ENCODE data around the gene ALOX5AP. TPM values are rescaled to one million over a fixed set of nuclear protein-coding genes. Genes with fewer than 3 reads are reported as not detected.

The ALOX5AP gene
- 0.61 and 1.6 TPM in 2 replicates for total RNA-seq (2014; rRNA removed; shearing (Covaris generic); ENCODE audit: low replicate concordance)

GRCh38 chr13:30735025-30735871 is at the start of gene ALOX5AP:
ALOX5AP (plus strand) TSS chr13:30735543; CDS start chr13:30735606, 63 bp downstream.
- in situ Hi-C loops (cut with HindIII; ENCODE audit: low pct_unique_long_range_greater_than_20kb, low sequenced_read_pairs), result no loop called here
- no peak for DNase-seq (ENCODE audit: low read depth)

GRCh38 chr13:30685987-30686386 is 49.4 kb upstream of the ALOX5AP start:
- in situ Hi-C loops (cut with HindIII; ENCODE audit: low pct_unique_long_range_greater_than_20kb, low sequenced_read_pairs), result no loop called here
- no peak for DNase-seq (ENCODE audit: low read depth)

- in situ Hi-C loops (cut with HindIII; ENCODE audit: low pct_unique_long_range_greater_than_20kb, low sequenced_read_pairs), result no loop called here
- no peak for DNase-seq (ENCODE audit: low read depth)
These were observed 47.7 kb upstream of the ALOX5AP start for GRCh38 chr13:30687601-30688000.

- in situ Hi-C loops (cut with HindIII; ENCODE audit: low pct_unique_long_range_greater_than_20kb, low sequenced_read_pairs), result no loop called here
- no peak for DNase-seq (ENCODE audit: low read depth)
These were observed 45.6 kb upstream of the ALOX5AP start for GRCh38 chr13:30689752-30690151.

- in situ Hi-C loops (cut with HindIII; ENCODE audit: low pct_unique_long_range_greater_than_20kb, low sequenced_read_pairs), result no loop called here
- no peak for DNase-seq (ENCODE audit: low read depth)
These were observed 44.8 kb upstream of the ALOX5AP start for GRCh38 chr13:30690282-30691188.

- no peak for DNase-seq (ENCODE audit: low read depth)
- in situ Hi-C loops (cut with HindIII; ENCODE audit: low pct_unique_long_range_greater_than_20kb, low sequenced_read_pairs), result no loop called here
These were observed 43.2 kb upstream of the ALOX5AP start for GRCh38 chr13:30692113-30692512.

GRCh38 chr13:30696278-30697176 is 38.8 kb upstream of the ALOX5AP start:
- in situ Hi-C loops (cut with HindIII; ENCODE audit: low pct_unique_long_range_greater_than_20kb, low sequenced_read_pairs), result no loop called here
- no peak for DNase-seq (ENCODE audit: low read depth)

- no peak for DNase-seq (ENCODE audit: low read depth)
- in situ Hi-C loops (cut with HindIII; ENCODE audit: low pct_unique_long_range_greater_than_20kb, low sequenced_read_pairs), result no loop called here
These were observed 38.0 kb upstream of the ALOX5AP start for GRCh38 chr13:30697177-30697953.

GRCh38 chr13:30697996-30698401 is 37.3 kb upstream of the ALOX5AP start:
- no peak for DNase-seq (ENCODE audit: low read depth)
- in situ Hi-C loops (cut with HindIII; ENCODE audit: low pct_unique_long_range_greater_than_20kb, low sequenced_read_pairs), result no loop called here

GRCh38 chr13:30698488-30699005 is 36.8 kb upstream of the ALOX5AP start:
- no peak for DNase-seq (ENCODE audit: low read depth)
- in situ Hi-C loops (cut with HindIII; ENCODE audit: low pct_unique_long_range_greater_than_20kb, low sequenced_read_pairs), result no loop called here

GRCh38 chr13:30700364-30700763 is 35.0 kb upstream of the ALOX5AP start:
- in situ Hi-C loops (cut with HindIII; ENCODE audit: low pct_unique_long_range_greater_than_20kb, low sequenced_read_pairs), result no loop called here
- DNase-seq (ENCODE audit: low read depth), result no peak

- no peak for DNase-seq (ENCODE audit: low read depth)
- in situ Hi-C loops (cut with HindIII; ENCODE audit: low pct_unique_long_range_greater_than_20kb, low sequenced_read_pairs), result no loop called here
These were observed 33.3 kb upstream of the ALOX5AP start for GRCh38 chr13:30702006-30702405.

GRCh38 chr13:30704596-30704995 is 30.7 kb upstream of the ALOX5AP start:
- in situ Hi-C loops (cut with HindIII; ENCODE audit: low pct_unique_long_range_greater_than_20kb, low sequenced_read_pairs), result no loop called here
- no peak for DNase-seq (ENCODE audit: low read depth)

GRCh38 chr13:30705680-30706079 is 29.7 kb upstream of the ALOX5AP start:
- DNase-seq (ENCODE audit: low read depth), result no peak
- in situ Hi-C loops (cut with HindIII; ENCODE audit: low pct_unique_long_range_greater_than_20kb, low sequenced_read_pairs), result no loop called here

- in situ Hi-C loops (cut with HindIII; ENCODE audit: low pct_unique_long_range_greater_than_20kb, low sequenced_read_pairs), result no loop called here
- DNase-seq (ENCODE audit: low read depth), result no peak
These were observed 26.8 kb upstream of the ALOX5AP start for GRCh38 chr13:30708541-30708940.

- in situ Hi-C loops (cut with HindIII; ENCODE audit: low pct_unique_long_range_greater_than_20kb, low sequenced_read_pairs), result no loop called here
- DNase-seq (ENCODE audit: low read depth), result no peak
These were observed 24.9 kb upstream of the ALOX5AP start for GRCh38 chr13:30710442-30710841.

- DNase-seq (ENCODE audit: low read depth), result no peak
- in situ Hi-C loops (cut with HindIII; ENCODE audit: low pct_unique_long_range_greater_than_20kb, low sequenced_read_pairs), result no loop called here
These were observed 24.0 kb upstream of the ALOX5AP start for GRCh38 chr13:30711375-30711774.

All from Caki2 (cell line).